ENCODE results near the gene SPEN. TPM values are rescaled to one million over a fixed set of nuclear protein-coding genes. Genes with fewer than 3 reads are reported as not detected.

Gene SPEN
- total and polyA plus RNA-seq, 9 of the 15 experiments (the other 6 are each of a cell fraction or from before 2014, with no cell fraction given) = 5.7 to 87.5 (median 27.2) TPM

DNA sequence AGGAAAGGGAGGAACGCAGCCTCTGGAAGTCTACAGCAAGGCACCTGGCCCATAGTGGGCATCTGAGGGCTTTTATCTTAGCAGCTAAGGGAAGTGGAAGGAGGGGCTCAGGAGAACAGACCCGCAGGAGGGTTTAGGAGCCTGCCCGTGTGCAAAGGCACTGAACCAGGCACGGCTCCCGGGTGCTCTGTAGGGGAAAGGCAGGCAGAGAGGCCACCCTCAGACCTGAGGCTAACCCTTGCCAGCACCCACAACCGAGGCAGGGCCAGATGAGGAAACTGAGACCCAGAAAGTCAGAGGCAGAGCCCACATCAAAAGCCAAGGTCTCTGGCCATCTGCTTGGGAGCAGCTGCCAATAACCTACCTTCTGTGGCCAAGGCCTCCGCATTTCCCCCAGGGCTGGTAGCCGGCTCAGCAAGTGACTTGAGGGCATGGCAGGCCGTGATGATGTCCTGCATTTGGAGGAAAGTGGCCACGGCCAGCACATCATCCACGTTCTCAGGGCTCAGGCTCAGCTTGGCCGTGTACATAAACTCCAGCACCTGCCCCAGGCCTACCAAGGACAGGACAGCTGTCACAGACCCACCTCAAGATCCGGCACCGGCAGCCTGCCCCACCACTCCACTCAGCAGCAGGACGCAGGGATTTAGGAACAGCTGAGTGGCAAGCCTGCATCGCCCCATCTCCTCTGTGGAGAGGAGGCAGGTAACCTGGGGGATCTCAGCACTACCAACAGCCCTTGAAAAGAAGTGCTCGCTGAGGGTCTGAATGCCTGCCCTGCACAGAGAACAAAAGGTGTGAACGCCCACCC is 99.3 kb downstream of the SPEN start:
- Histone ChIP-seq H3K4me2 (ENCODE audit: insufficient read depth, low read length) (no peak overlapping the region), H3K36me3 (ENCODE audit: control insufficient read depth, insufficient read depth, low read length) (peaks cover 78% of the 10 kb centered on the region; the same call in 2 of the 3 replicates), H4K20me1 (replicated peaks; ENCODE audit: control insufficient read depth, insufficient read depth, low read length) (peaks cover 4% of the 10 kb centered on the region; the same call in 1 of the 2 replicates), H3K4me1 (replicated peaks in 1 of 2; ENCODE audit: control insufficient read depth in 2 of 2, insufficient read depth in 2 of 2, low read length in 2 of 2) (peaks cover 38 to 71% of the 10 kb centered on the region in 2 experiments), H3K27ac (ENCODE audit: extremely low read depth, low read depth, low read length) (no peak overlapping the region), H3K9me3 (replicated peaks; ENCODE audit: control insufficient read depth, insufficient read depth, low read depth, low read length) (no peaks in the 10 kb centered on the region), H3K4me3 (no peak overlapping the region), H3K9me1 (ENCODE audit: control insufficient read depth, insufficient read depth, low read length) (peaks cover 8% of the 10 kb centered on the region), H3K9ac (ENCODE audit: insufficient read depth in 1 of 2, low read depth in 2 of 2, low read length in 2 of 2) (peak overlapping the region in 1 of 2 experiments; percentile 31; a peak in 1 of 4 replicates), H2AFZ (ENCODE audit: low read depth, low read length) (no peak overlapping the region), H3K27me3 (ENCODE audit: control insufficient read depth in 2 of 2, insufficient read depth in 2 of 2, low read length in 2 of 2) (no peaks in the 10 kb centered on the region), H3K79me2 (ENCODE audit: control insufficient read depth, insufficient read depth, low read length) (peaks cover 48% of the 10 kb centered on the region)
- TF ChIP-seq ZNF75A (CRISPR knock-in tag; IDR thresholded peaks at IDR 0.05) (no peak), POLR2G (IDR thresholded peaks at IDR 0.05; ENCODE audit: low read depth, low read length) (peak; percentile 40; the same call in 1 of the 2 replicates), MEF2A (IDR thresholded peaks at IDR 0.05; ENCODE audit: control insufficient read depth, low read depth, low read length) (no peak), ZZZ3 (IDR thresholded peaks at IDR 0.05) (no peak), ZNF589 (CRISPR knock-in tag; IDR thresholded peaks at IDR 0.05; ENCODE audit: low read depth) (no peak), SREBF2 (CRISPR knock-in tag; IDR thresholded peaks at IDR 0.05) (no peak), PHF21A (IDR thresholded peaks at IDR 0.05; ENCODE audit: borderline replicate concordance, low read depth) (no peak), RCOR1 (IDR thresholded peaks at IDR 0.05; ENCODE audit: borderline replicate concordance in 1 of 2, low read depth in 2 of 2, low read length in 2 of 2) (no peak), TRIM24 (IDR thresholded peaks at IDR 0.05) (no peak), HLTF (IDR thresholded peaks at IDR 0.05) (no peak), MCM2 (IDR thresholded peaks at IDR 0.05; ENCODE audit: low read depth) (no peak), ZNF830 (CRISPR knock-in tag; IDR thresholded peaks at IDR 0.05) (no peak), STAG1 (CRISPR knock-in tag; IDR thresholded peaks at IDR 0.05; ENCODE audit: borderline replicate concordance) (peak; percentile 11; the same call in 1 of the 2 replicates), SAFB (IDR thresholded peaks at IDR 0.05; ENCODE audit: borderline replicate concordance, low read depth, low read length) (no peak), NR1H2 (CRISPR knock-in tag; IDR thresholded peaks at IDR 0.05) (no peak), RBFOX2 (IDR thresholded peaks at IDR 0.05; ENCODE audit: low read depth, low read length) (0 out of 2 replicates have a peak, but pooled peaks have one; percentile 17), HEY1 (CRISPR knock-in tag; IDR thresholded peaks at IDR 0.05; ENCODE audit: borderline replicate concordance) (no peak)
- TF ChIP-seq, protein P1, sequence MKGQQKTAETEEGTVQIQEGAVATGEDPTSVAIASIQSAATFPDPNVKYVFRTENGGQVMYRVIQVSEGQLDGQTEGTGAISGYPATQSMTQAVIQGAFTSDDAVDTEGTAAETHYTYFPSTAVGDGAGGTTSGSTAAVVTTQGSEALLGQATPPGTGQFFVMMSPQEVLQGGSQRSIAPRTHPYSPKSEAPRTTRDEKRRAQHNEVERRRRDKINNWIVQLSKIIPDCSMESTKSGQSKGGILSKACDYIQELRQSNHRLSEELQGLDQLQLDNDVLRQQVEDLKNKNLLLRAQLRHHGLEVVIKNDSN (CRISPR knock-in tag; IDR thresholded peaks at IDR 0.05) = 0 out of 2 replicates have a peak, but pooled peaks have one; percentile 7
- ATAC-seq (no peak), DNase-seq (ENCODE audit: extremely low read depth in 1 of 4, low spot score in 3 of 4) (no peak), FAIRE-seq (no peak)
- intact Hi-C loops (cut with micrococcal nuclease) (no loop called here), in situ Hi-C loops (cut with MboI) (no loop called here)
- BruUV-seq (replicated peaks) = no TSS peak
- CTCF ChIA-PET (ENCODE audit: low intra/inter-chr PET ratio) = no interaction called here
- POLR2A ChIA-PET = interaction anchor here (1.1 kb wide), 1 partner anchor 115 kb away, joined by 5 read pairs; no protein-coding TSS in a partner anchor
- 87% methylated on average over 18 of the region's 18 CpGs for WGBS (ENCODE audit: insufficient coverage, low coverage, missing lambda C conversion rate)

Data from K562 (cell line).